Measurements from ENCODE around the gene RBM14.

DNA sequence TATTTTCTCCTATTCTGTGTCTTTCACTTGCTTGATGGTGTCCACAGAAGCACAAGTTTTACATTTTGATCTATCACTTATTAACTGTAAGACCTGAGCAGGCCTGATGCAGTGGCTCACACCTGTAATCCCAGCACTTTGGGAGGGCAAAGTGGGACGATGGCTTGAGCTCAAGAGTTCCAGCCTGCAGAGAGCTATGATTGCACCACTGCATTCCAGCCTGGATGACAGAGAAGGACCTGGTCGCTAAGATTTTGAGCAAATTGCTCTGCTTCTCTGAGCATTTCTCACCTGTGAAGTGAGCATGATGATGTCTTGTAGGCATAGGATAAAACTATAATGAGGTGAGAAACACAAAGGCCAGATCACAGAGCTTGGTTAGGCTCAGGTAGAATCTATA, 30.3 kb upstream of the RBM14 start:
- TF ChIP-seq, protein P1, sequence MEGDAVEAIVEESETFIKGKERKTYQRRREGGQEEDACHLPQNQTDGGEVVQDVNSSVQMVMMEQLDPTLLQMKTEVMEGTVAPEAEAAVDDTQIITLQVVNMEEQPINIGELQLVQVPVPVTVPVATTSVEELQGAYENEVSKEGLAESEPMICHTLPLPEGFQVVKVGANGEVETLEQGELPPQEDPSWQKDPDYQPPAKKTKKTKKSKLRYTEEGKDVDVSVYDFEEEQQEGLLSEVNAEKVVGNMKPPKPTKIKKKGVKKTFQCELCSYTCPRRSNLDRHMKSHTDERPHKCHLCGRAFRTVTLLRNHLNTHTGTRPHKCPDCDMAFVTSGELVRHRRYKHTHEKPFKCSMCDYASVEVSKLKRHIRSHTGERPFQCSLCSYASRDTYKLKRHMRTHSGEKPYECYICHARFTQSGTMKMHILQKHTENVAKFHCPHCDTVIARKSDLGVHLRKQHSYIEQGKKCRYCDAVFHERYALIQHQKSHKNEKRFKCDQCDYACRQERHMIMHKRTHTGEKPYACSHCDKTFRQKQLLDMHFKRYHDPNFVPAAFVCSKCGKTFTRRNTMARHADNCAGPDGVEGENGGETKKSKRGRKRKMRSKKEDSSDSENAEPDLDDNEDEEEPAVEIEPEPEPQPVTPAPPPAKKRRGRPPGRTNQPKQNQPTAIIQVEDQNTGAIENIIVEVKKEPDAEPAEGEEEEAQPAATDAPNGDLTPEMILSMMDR (IDR thresholded peaks at IDR 0.05): no peak
- TF ChIP-seq POLR2AphosphoS5 (IDR thresholded peaks at IDR 0.05) (no peak), POLR2A (IDR thresholded peaks at IDR 0.05) (no peak)

Measured in sigmoid colon (tissue), 4 donors.